ENCODE measurements around the gene HTATIP2. TPM values are rescaled to one million over a fixed set of nuclear protein-coding genes. Genes with fewer than 3 reads are reported as not detected.

Gene HTATIP2
- polyA plus RNA-seq, 1 donor from 2014 or later = not detected

DNA sequence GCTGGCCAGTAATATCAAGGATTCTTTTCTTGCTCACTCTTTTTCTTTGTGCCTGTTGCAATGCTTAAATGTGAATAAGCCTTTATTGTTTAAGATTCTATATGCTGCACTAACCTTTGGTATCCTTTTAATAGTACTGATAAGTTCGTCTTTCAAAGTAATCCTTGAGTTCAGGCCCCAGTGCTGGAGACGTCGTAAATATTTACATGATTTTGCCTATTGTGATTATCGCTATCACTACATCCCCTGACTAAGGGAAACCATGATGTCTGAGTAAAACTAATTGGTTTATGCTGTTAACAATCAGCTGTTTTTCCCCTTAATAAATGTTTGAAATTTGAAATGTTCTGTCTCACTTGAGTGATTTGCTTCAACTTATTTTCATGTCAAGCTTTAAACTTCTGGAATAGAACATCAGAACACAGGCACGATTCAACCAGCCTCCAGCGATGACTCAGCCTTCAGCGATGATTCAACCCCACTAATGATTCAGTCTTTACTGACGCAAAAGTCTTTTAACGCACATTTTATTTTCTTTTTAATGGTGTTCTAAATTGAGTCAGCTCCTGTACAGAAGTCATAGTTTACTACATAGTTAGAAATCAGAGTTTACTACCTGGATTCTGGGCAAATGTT, 3.9 kb downstream of the HTATIP2 start:
- H3K36me3 ChIP-seq (ENCODE audit: insufficient read depth, low read length) = no peaks in the 10 kb centered on the region
- no peak overlapping the region for H3K9ac ChIP-seq (ENCODE audit: low read length)
- no peak overlapping the region for H3K27ac ChIP-seq (ENCODE audit: low read length)
- TF ChIP-seq, protein P1, sequence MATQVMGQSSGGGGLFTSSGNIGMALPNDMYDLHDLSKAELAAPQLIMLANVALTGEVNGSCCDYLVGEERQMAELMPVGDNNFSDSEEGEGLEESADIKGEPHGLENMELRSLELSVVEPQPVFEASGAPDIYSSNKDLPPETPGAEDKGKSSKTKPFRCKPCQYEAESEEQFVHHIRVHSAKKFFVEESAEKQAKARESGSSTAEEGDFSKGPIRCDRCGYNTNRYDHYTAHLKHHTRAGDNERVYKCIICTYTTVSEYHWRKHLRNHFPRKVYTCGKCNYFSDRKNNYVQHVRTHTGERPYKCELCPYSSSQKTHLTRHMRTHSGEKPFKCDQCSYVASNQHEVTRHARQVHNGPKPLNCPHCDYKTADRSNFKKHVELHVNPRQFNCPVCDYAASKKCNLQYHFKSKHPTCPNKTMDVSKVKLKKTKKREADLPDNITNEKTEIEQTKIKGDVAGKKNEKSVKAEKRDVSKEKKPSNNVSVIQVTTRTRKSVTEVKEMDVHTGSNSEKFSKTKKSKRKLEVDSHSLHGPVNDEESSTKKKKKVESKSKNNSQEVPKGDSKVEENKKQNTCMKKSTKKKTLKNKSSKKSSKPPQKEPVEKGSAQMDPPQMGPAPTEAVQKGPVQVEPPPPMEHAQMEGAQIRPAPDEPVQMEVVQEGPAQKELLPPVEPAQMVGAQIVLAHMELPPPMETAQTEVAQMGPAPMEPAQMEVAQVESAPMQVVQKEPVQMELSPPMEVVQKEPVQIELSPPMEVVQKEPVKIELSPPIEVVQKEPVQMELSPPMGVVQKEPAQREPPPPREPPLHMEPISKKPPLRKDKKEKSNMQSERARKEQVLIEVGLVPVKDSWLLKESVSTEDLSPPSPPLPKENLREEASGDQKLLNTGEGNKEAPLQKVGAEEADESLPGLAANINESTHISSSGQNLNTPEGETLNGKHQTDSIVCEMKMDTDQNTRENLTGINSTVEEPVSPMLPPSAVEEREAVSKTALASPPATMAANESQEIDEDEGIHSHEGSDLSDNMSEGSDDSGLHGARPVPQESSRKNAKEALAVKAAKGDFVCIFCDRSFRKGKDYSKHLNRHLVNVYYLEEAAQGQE (IDR thresholded peaks at IDR 0.05; ENCODE audit: borderline replicate concordance) = no peak
- TF ChIP-seq, protein P2, sequence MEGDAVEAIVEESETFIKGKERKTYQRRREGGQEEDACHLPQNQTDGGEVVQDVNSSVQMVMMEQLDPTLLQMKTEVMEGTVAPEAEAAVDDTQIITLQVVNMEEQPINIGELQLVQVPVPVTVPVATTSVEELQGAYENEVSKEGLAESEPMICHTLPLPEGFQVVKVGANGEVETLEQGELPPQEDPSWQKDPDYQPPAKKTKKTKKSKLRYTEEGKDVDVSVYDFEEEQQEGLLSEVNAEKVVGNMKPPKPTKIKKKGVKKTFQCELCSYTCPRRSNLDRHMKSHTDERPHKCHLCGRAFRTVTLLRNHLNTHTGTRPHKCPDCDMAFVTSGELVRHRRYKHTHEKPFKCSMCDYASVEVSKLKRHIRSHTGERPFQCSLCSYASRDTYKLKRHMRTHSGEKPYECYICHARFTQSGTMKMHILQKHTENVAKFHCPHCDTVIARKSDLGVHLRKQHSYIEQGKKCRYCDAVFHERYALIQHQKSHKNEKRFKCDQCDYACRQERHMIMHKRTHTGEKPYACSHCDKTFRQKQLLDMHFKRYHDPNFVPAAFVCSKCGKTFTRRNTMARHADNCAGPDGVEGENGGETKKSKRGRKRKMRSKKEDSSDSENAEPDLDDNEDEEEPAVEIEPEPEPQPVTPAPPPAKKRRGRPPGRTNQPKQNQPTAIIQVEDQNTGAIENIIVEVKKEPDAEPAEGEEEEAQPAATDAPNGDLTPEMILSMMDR (IDR thresholded peaks at IDR 0.05; ENCODE audit: poor library complexity, severe bottlenecking) = no peak
- no peak for TF ChIP-seq POLR2AphosphoS5 (IDR thresholded peaks at IDR 0.05)
- TF ChIP-seq RAD21 (conservative IDR thresholded peaks at IDR 0.05) = no peak
- no peak for TF ChIP-seq SMC3 (conservative IDR thresholded peaks at IDR 0.05; ENCODE audit: poor library complexity)
- no peak for TF ChIP-seq MXI1 (conservative IDR thresholded peaks at IDR 0.05; ENCODE audit: poor library complexity, severe bottlenecking)
- TF ChIP-seq EP300 (conservative IDR thresholded peaks at IDR 0.05; ENCODE audit: poor library complexity, severe bottlenecking) = no peak
- no peak for TF ChIP-seq TAF1 (IDR thresholded peaks at IDR 0.05; ENCODE audit: low read depth)
- TF ChIP-seq EZH2 (IDR thresholded peaks at IDR 0.05; ENCODE audit: borderline replicate concordance, insufficient read depth, low read length, poor library complexity, severe bottlenecking) = no peak
- no peaks in the 10 kb centered on the region for H3K9me3 ChIP-seq (ENCODE audit: low read length)
- no peaks in the 10 kb centered on the region for H3K79me2 ChIP-seq (replicated peaks; ENCODE audit: insufficient read depth, low read length)
- no peaks in the 10 kb centered on the region for H3F3A ChIP-seq (ENCODE audit: insufficient read depth, low read length, poor library complexity, severe bottlenecking)
- H2AFZ ChIP-seq (ENCODE audit: low read depth, low read length) = no peak overlapping the region
- H3K4me2 ChIP-seq (ENCODE audit: low read length) = no peak overlapping the region
- H4K20me1 ChIP-seq (ENCODE audit: insufficient read depth) = no peaks in the 10 kb centered on the region
- H3K4me3 ChIP-seq (ENCODE audit: low read length) = no peak overlapping the region
- no peaks in the 10 kb centered on the region for H3K9me2 ChIP-seq (ENCODE audit: insufficient read depth, low read length)
- peaks cover 27% of the 10 kb centered on the region for H3K27me3 ChIP-seq (ENCODE audit: insufficient read depth, low read depth, low read length)

DNA sequence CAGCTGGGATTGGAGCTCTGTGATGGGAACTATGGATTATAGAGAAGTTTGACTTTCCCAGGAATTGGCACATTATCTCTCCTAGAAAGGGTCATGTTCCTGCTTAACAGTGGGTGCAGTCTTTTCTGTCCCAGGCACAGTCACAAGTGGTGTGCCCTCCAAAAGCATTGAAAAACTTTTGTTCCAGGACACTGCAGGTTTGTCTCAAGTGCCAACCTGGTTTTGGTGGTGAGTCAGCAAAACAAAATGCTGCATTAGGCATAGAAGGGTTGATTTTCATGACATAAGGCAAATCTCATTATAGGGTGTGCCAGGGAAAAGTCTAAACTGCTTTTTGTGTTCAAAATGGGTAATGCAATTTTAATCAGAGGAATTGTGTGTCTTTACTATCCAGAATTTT, 4.9 kb downstream of the HTATIP2 start:
- H3K4me2 ChIP-seq (ENCODE audit: low read length) = no peak overlapping the region
- H3K9me3 ChIP-seq (ENCODE audit: low read length) = no peaks in the 10 kb centered on the region
- no peaks in the 10 kb centered on the region for H3F3A ChIP-seq (ENCODE audit: insufficient read depth, low read length, poor library complexity, severe bottlenecking)
- no peaks in the 10 kb centered on the region for H3K79me2 ChIP-seq (replicated peaks; ENCODE audit: insufficient read depth, low read length)
- no peak overlapping the region for H3K27ac ChIP-seq (ENCODE audit: low read length)
- H3K4me3 ChIP-seq (ENCODE audit: low read length) = no peak overlapping the region
- H3K36me3 ChIP-seq (ENCODE audit: insufficient read depth, low read length) = no peaks in the 10 kb centered on the region
- H4K20me1 ChIP-seq (ENCODE audit: insufficient read depth) = no peaks in the 10 kb centered on the region
- no peak overlapping the region for H3K9ac ChIP-seq (ENCODE audit: low read length)
- peaks cover 17% of the 10 kb centered on the region for H3K27me3 ChIP-seq (ENCODE audit: insufficient read depth, low read depth, low read length)
- H3K9me2 ChIP-seq (ENCODE audit: insufficient read depth, low read length) = no peaks in the 10 kb centered on the region
- TF ChIP-seq EP300 (conservative IDR thresholded peaks at IDR 0.05; ENCODE audit: poor library complexity, severe bottlenecking) (no peak), MXI1 (conservative IDR thresholded peaks at IDR 0.05; ENCODE audit: poor library complexity, severe bottlenecking) (no peak), TAF1 (IDR thresholded peaks at IDR 0.05; ENCODE audit: low read depth) (no peak), RAD21 (conservative IDR thresholded peaks at IDR 0.05) (no peak), POLR2AphosphoS5 (IDR thresholded peaks at IDR 0.05) (no peak), EZH2 (IDR thresholded peaks at IDR 0.05; ENCODE audit: borderline replicate concordance, insufficient read depth, low read length, poor library complexity, severe bottlenecking) (no peak), SMC3 (conservative IDR thresholded peaks at IDR 0.05; ENCODE audit: poor library complexity) (no peak)
- TF ChIP-seq, protein P1 (IDR thresholded peaks at IDR 0.05; ENCODE audit: borderline replicate concordance) = no peak
- H2AFZ ChIP-seq (ENCODE audit: low read depth, low read length) = no peak overlapping the region
